ENCODE data around the gene CYP4V2. TPM values are rescaled to one million over a fixed set of nuclear protein-coding genes. Genes with fewer than 3 reads are reported as not detected.

CYP4V2 gene
- total RNA-seq, result 2.6 and 7.4 TPM in 2 replicates

GRCh38 chr4:186191200-186192065 lies at the start of gene CYP4V2:
Gene CYP4V2, plus strand, starts transcription at chr4:186191567. Its CDS starts 257 bp downstream, at chr4:186191824.

GRCh38 chr4:186227221-186227620 lies 35.9 kb downstream of the CYP4V2 start, which contains the start of gene KLKB1:
Gene KLKB1, plus strand, starts transcription at chr4:186227507. Its CDS starts 689 bp downstream, at chr4:186228196.

Other genes with a start within 250 kb of the CYP4V2 start
- 0.65 and 8.4 TPM in 2 replicates for gene TLR3, start 122.4 kb upstream of the CYP4V2 start, total RNA-seq
- under 0.01 TPM in 1 of 2 replicates, not detected in the other for gene FAM149A, start 86.9 kb upstream of the CYP4V2 start, total RNA-seq
- gene KLKB1, start 35.9 kb downstream of the CYP4V2 start, total RNA-seq, result not detected in 2 replicates
- not detected in 2 replicates for gene F11, start 74.6 kb downstream of the CYP4V2 start, total RNA-seq

All from epithelial cell of umbilical artery (primary cell).